IMR-90 (cell line): ENCODE data around the gene ACACB. TPM values are rescaled to one million over a fixed set of nuclear protein-coding genes. Genes with fewer than 3 reads are reported as not detected.

Source experiments
- ATAC-seq: fragments of 200-7000 bp; cut with Tn5 transposase; 2 replicates; pipeline ENCODE4 v1.9.1; 2020; ENCODE audit warnings: low read depth, mild to moderate bottlenecking, moderate library complexity
- BruUV-seq: library from RNA; stranded (reverse); fragments of 400-500 nt; replicated peaks from 2 replicates; lab custom pipeline; 2021; lab: Mats Ljungman, UMichigan
- CTCF ChIA-PET: fragments of 300-600 bp; formaldehyde crosslinking; extraction: SDS; loops from one replicate; lab custom pipeline; 2021; ENCODE audit warnings: antibody characterized with exemption; lab: Yijun Ruan, JAX
- POLR2A ChIA-PET: fragments of 300-600 bp; sonication (Branson Sonifier 250); formaldehyde crosslinking; loops from one replicate; lab custom pipeline; 2022; ENCODE audit warnings: antibody characterized with exemption; ENCODE audit not compliant: unreplicated experiment; lab: Charles Lee
- DNase-seq: peaks from one replicate; pipeline ENCODE4 v3.0.0; 2013
- H2AFZ ChIP-seq: replicated peaks from 2 replicates; pipeline ENCODE3; 2013; ENCODE audit warnings: low read length, mild to moderate bottlenecking; ENCODE audit not compliant: poor library complexity
- H2AK5ac ChIP-seq: 2 replicates; pipeline ENCODE4 v1.6.1; 2013; ENCODE audit warnings: low read depth, low read length, inconsistent platforms
- H2AK9ac ChIP-seq: replicated peaks from 2 replicates; pipeline ENCODE3; 2013; ENCODE audit warnings: mild to moderate bottlenecking, low read depth, low read length, moderate library complexity; ENCODE audit not compliant: poor library complexity
- H2BK120ac ChIP-seq: 2 replicates; pipeline ENCODE4 v1.6.1; 2013; ENCODE audit warnings: low read depth, low read length, inconsistent platforms
- H2BK15ac ChIP-seq: 3 replicates; pipeline ENCODE4 v1.6.1; 2013; ENCODE audit warnings: low read depth, low read length, inconsistent platforms
- H2BK20ac ChIP-seq: 2 replicates; pipeline ENCODE4 v1.6.1; 2013; ENCODE audit warnings: low read depth, mild to moderate bottlenecking, inconsistent platforms, low read length, moderate library complexity
- H2BK5ac ChIP-seq: 2 replicates; pipeline ENCODE4 v1.6.1; 2013; ENCODE audit warnings: mild to moderate bottlenecking, low read depth, low read length, inconsistent platforms; ENCODE audit not compliant: poor library complexity, severe bottlenecking
- H3K14ac ChIP-seq: replicated peaks from 2 replicates; pipeline ENCODE4 v1.6.1; 2013; ENCODE audit warnings: low read depth, low read length, inconsistent platforms
- H3K18ac ChIP-seq: 2 replicates; pipeline ENCODE4 v1.6.1; 2013; ENCODE audit warnings: low read depth, low read length, control low read depth
- H3K23ac ChIP-seq: 2 replicates; pipeline ENCODE4 v1.6.1; 2013; ENCODE audit warnings: low read depth, low read length, inconsistent platforms
- H3K27ac ChIP-seq: 2 replicates; pipeline ENCODE4 v1.5.1; 2013; ENCODE audit warnings: mild to moderate bottlenecking, control low read depth, low read length; ENCODE audit not compliant: insufficient read depth
- H3K27me3 ChIP-seq: 2 replicates; pipeline ENCODE4 v1.6.1; 2013; ENCODE audit warnings: low read length; ENCODE audit not compliant: control insufficient read depth, insufficient read depth
- H3K36me3 ChIP-seq: 2 replicates; pipeline ENCODE4 v1.6.1; 2013; ENCODE audit warnings: low read length, mixed read lengths; ENCODE audit not compliant: control insufficient read depth, insufficient read depth
- H3K4ac ChIP-seq: 2 replicates; pipeline ENCODE4 v1.6.1; 2013; ENCODE audit warnings: low read depth, low read length, inconsistent platforms
- H3K4me1 ChIP-seq: 2 replicates; pipeline ENCODE4 v1.6.1; 2013; ENCODE audit warnings: low read length, mixed read lengths; ENCODE audit not compliant: control insufficient read depth, insufficient read depth
- H3K4me2 ChIP-seq: 2 replicates; pipeline ENCODE4 v1.6.1; 2013; ENCODE audit warnings: low read depth, mild to moderate bottlenecking, control low read depth, low read length, moderate library complexity
- H3K4me3 ChIP-seq: 2 replicates; pipeline ENCODE4 v1.5.1; 2013; ENCODE audit warnings: low read depth, mild to moderate bottlenecking, control low read depth, low read length, moderate library complexity; ENCODE audit not compliant: insufficient read depth
- H3K56ac ChIP-seq: 2 replicates; pipeline ENCODE4 v1.6.1; 2013; ENCODE audit warnings: low read length, inconsistent platforms; ENCODE audit not compliant: insufficient read depth; ENCODE audit errors: extremely low read depth
- H3K79me1 ChIP-seq, 2 experiments: 2 replicates each; pipeline ENCODE4 v1.6.1; 2013; ENCODE audit warnings: low read length in 2 of 2, inconsistent platforms in 1 of 2, low read depth in 1 of 2
- H3K9ac ChIP-seq: 2 replicates; pipeline ENCODE4 v1.6.1; 2013; ENCODE audit warnings: low read depth, low read length, control low read depth
- H3K9me1 ChIP-seq: 2 replicates; pipeline ENCODE4 v1.6.1; 2013; ENCODE audit warnings: low read length, inconsistent platforms; ENCODE audit not compliant: insufficient read depth
- H3K9me3 ChIP-seq: 2 replicates; pipeline ENCODE4 v1.6.1; 2013; ENCODE audit warnings: low read length; ENCODE audit not compliant: control insufficient read depth, insufficient read depth
- H4K20me1 ChIP-seq: 2 replicates; pipeline ENCODE4 v1.6.1; 2013; ENCODE audit warnings: low read length, inconsistent platforms; ENCODE audit not compliant: insufficient read depth
- H4K5ac ChIP-seq: 2 replicates; pipeline ENCODE4 v1.6.1; 2013; ENCODE audit warnings: mild to moderate bottlenecking, low read depth, low read length, control low read depth
- H4K8ac ChIP-seq, 2 experiments: 2 replicates each; pipeline ENCODE4 v1.6.1; 2013; ENCODE audit warnings: low read depth in 2 of 2, low read length in 2 of 2, control low read depth in 1 of 2, inconsistent platforms in 1 of 2
- H4K91ac ChIP-seq: 2 replicates; pipeline ENCODE4 v1.6.1; 2013; ENCODE audit warnings: low read depth, low read length, inconsistent platforms; ENCODE audit not compliant: insufficient read depth
- BHLHE40 ChIP-seq: fragments of 150-350 bp; IDR thresholded peaks from 2 replicates; pipeline ENCODE4 v1.6.1; 2016; ENCODE audit warnings: mild to moderate bottlenecking, low read depth, low read length
- CHD1 ChIP-seq: IDR thresholded peaks from 2 replicates; pipeline ENCODE4 v1.6.1; 2012; ENCODE audit warnings: low read depth, low read length, improper control_type of control experiment
- ELK1 ChIP-seq: fragments of 150-350 bp; IDR thresholded peaks from 2 replicates; pipeline ENCODE4 v1.6.1; 2016; ENCODE audit warnings: low read depth, mild to moderate bottlenecking, low read length, moderate library complexity, borderline replicate concordance
- MAFK ChIP-seq: IDR thresholded peaks from 2 replicates; pipeline ENCODE4 v1.6.1; 2012; ENCODE audit warnings: low read depth, low read length, improper control_type of control experiment
- MAZ ChIP-seq: IDR thresholded peaks from 2 replicates; pipeline ENCODE4 v1.6.1; 2012; ENCODE audit warnings: low read depth, mild to moderate bottlenecking, low read length, improper control_type of control experiment, moderate library complexity, borderline replicate concordance
- MXI1 ChIP-seq: IDR thresholded peaks from 2 replicates; pipeline ENCODE4 v1.6.1; 2012; ENCODE audit warnings: low read depth, mild to moderate bottlenecking, low read length, moderate library complexity, borderline replicate concordance
- RCOR1 ChIP-seq: IDR thresholded peaks from 2 replicates; pipeline ENCODE4 v1.6.1; 2012; ENCODE audit warnings: mild to moderate bottlenecking, low read length, improper control_type of control experiment; ENCODE audit not compliant: insufficient replicate concordance
- RFX5 ChIP-seq: IDR thresholded peaks from 2 replicates; pipeline ENCODE4 v1.8.0; 2012; ENCODE audit warnings: low read depth, mild to moderate bottlenecking, low read length, moderate library complexity
- SMC3 ChIP-seq: fragments of 150-350 bp; IDR thresholded peaks from 2 replicates; pipeline ENCODE4 v1.6.1; 2016; ENCODE audit warnings: low read depth, mild to moderate bottlenecking, antibody characterized with exemption, low read length, moderate library complexity
- WGBS, 2 experiments: methylation state at CpG; one replicate each; pipeline versions ENCODE4 v1.1.5 to v1.1.7; 2013; ENCODE audit warnings: missing lambda C conversion rate in 2 of 2; ENCODE audit not compliant: insufficient read length in 1 of 2; ENCODE audit errors: extremely low coverage in 2 of 2; 5-methylcytosine and 5-hydroxymethylcytosine counted together
- dilution Hi-C: fragments of 300-500 bp; cut with HindIII; formaldehyde crosslinking; loops from one replicate; pipeline ENCODE4 v1.14.3; 2018; ENCODE audit warnings: low sequenced_read_pairs; ENCODE audit not compliant: unreplicated experiment
- in situ Hi-C: fragments of 300-500 bp; cut with MboI; formaldehyde crosslinking; loops from 3 replicates; pipeline ENCODE4 v1.14.3; 2019; ENCODE audit warnings: low sequenced_read_pairs, inconsistent platforms, mixed read lengths
- intact Hi-C: fragments of 100-400 bp; cut with micrococcal nuclease; formaldehyde crosslinking; loops from 2 replicates; pipeline ENCODE4 v1.10.0; 2022
- polyA plus RNA-seq, 3 experiments: library from polyadenylated mRNA; depleted of rRNA; stranded (reverse); fragments of >200 nt; gene quantifications; 2 replicates each; pipeline ENCODE4 v1.2.3, GENCODE V29; 2012; ENCODE audit warnings: low replicate concordance in 1 of 3
- total RNA-seq: library from RNA; depleted of rRNA; stranded (reverse); fragments of >200 nt; gene quantifications from 2 replicates; pipeline ENCODE4 v1.2.3, GENCODE V29; 2012
- TF ChIP-seq, protein P1 (sequence below): conservative IDR thresholded peaks from 2 replicates; pipeline ENCODE4 v1.5.1; 2012; ENCODE audit warnings: mild to moderate bottlenecking, low read depth, low read length, improper control_type of control experiment
- TF ChIP-seq, protein P2 (sequence below): fragments of 150-350 bp; IDR thresholded peaks from 2 replicates; pipeline ENCODE4 v1.6.1; 2017; ENCODE audit warnings: mild to moderate bottlenecking, antibody characterized with exemption, low read length, low read depth

ACACB gene
- total and polyA plus RNA-seq, 2 of the 4 experiments (the other 2 are of a cell fraction), result 2.0 to 2.1 TPM

DNA sequence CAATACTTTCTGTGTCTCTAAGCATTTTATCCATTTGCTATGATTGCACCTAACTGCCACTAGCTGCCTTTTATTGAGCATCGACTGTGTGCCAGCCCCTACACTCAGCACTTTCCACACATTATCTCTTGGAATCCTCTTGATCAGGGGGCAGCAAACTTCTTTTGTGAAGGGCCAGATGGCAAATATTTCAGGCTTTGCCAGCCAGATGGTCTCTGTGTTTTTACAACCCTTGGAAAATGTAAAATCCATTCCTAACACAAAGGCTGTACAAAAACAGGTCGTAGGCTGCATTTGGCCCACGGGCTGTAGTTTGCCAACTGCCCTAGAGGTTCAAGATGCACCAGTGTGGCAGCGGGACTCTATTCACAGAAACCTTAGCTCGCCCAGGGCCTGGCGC is 173.2 kb downstream of the ACACB start:
- Histone ChIP-seq H3K9ac (no peak overlapping the region), H3K9me1 (no peaks in the 10 kb centered on the region), H3K14ac (no peak overlapping the region), H3K79me1 (no peaks in the 10 kb centered on the region), H3K27me3 (peaks cover 9% of the 10 kb centered on the region; the same call in 1 of the 2 replicates), H3K27ac (no peak overlapping the region), H2BK120ac (no peak overlapping the region), H2BK15ac (no peak overlapping the region), H2AK9ac (no peak overlapping the region), H3K36me3 (no peaks in the 10 kb centered on the region), H2BK20ac (no peak overlapping the region), H2AFZ (no peak overlapping the region), H3K9me3 (no peaks in the 10 kb centered on the region), H4K91ac (no peak overlapping the region), H3K23ac (no peak overlapping the region), H4K20me1 (no peaks in the 10 kb centered on the region), H3K4ac (no peak overlapping the region), H2BK5ac (no peak overlapping the region), H3K4me2 (no peak overlapping the region), H3K4me3 (no peak overlapping the region), H4K5ac (no peak overlapping the region), H3K4me1 (no peaks in the 10 kb centered on the region), H3K56ac (no peak overlapping the region), H4K8ac (no peak overlapping the region), H3K18ac (no peak overlapping the region), H2AK5ac (no peak overlapping the region)
- TF ChIP-seq RCOR1 (no peak), MAZ (no peak), ELK1 (no peak), MAFK (no peak), BHLHE40 (no peak), CHD1 (no peak), SMC3 (no peak), MXI1 (no peak), RFX5 (no peak)
- TF ChIP-seq, protein P1, sequence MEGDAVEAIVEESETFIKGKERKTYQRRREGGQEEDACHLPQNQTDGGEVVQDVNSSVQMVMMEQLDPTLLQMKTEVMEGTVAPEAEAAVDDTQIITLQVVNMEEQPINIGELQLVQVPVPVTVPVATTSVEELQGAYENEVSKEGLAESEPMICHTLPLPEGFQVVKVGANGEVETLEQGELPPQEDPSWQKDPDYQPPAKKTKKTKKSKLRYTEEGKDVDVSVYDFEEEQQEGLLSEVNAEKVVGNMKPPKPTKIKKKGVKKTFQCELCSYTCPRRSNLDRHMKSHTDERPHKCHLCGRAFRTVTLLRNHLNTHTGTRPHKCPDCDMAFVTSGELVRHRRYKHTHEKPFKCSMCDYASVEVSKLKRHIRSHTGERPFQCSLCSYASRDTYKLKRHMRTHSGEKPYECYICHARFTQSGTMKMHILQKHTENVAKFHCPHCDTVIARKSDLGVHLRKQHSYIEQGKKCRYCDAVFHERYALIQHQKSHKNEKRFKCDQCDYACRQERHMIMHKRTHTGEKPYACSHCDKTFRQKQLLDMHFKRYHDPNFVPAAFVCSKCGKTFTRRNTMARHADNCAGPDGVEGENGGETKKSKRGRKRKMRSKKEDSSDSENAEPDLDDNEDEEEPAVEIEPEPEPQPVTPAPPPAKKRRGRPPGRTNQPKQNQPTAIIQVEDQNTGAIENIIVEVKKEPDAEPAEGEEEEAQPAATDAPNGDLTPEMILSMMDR, result no peak
- TF ChIP-seq, protein P2, sequence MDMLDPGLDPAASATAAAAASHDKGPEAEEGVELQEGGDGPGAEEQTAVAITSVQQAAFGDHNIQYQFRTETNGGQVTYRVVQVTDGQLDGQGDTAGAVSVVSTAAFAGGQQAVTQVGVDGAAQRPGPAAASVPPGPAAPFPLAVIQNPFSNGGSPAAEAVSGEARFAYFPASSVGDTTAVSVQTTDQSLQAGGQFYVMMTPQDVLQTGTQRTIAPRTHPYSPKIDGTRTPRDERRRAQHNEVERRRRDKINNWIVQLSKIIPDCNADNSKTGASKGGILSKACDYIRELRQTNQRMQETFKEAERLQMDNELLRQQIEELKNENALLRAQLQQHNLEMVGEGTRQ, result no peak
- ChIA-PET CTCF (no interaction called here), POLR2A (no interaction called here)
- intact Hi-C loops (no loop called here), dilution Hi-C loops (no loop called here), in situ Hi-C loops (no loop called here)
- no CpG with 5 or more reads among the region's 6 CpGs for WGBS, 2 experiments
- no peak for DNase-seq
- ATAC-seq, result no peak
- BruUV-seq, result no TSS peak
